A549 (cell line): ENCODE data around the gene PRDM2. TPM values are rescaled to one million over a fixed set of nuclear protein-coding genes. Genes with fewer than 3 reads are reported as not detected.

Experiments used
- ATAC-seq, 2 experiments: fragments of 200-7000 bp in 1 of 2; fragments of >200 bp in 1 of 2; cut with Nextera tagmentation in 1 of 2; cut with Tn5 transposase in 1 of 2; 3 replicates each; pipeline versions ENCODE4 v1.8.0 to v1.9.1; 2018 to 2020; ENCODE audit warnings: mild to moderate bottlenecking in 1 of 2, moderate library complexity in 1 of 2
- CTCF ChIA-PET: fragments of 300-600 bp; sonication (Branson Sonifier 250); formaldehyde crosslinking; extraction: SDS; loops from one replicate; lab custom pipeline; 2021; ENCODE audit warnings: antibody characterized with exemption, inconsistent platforms; lab: Yijun Ruan, JAX
- POLR2A ChIA-PET: fragments of 350-600 bp; formaldehyde crosslinking; extraction: SDS; loops from one replicate; lab custom pipeline; 2021; ENCODE audit warnings: antibody characterized with exemption, inconsistent platforms; lab: Yijun Ruan, JAX
- DNase-seq, 2 experiments: peaks; one replicate each; pipeline versions ENCODE4 v3.0.0 to v3.0.0-alpha.2; 2011 to 2016; ENCODE audit warnings: low read depth in 1 of 2, low spot score in 1 of 2
- FAIRE-seq: peaks from 2 replicates; lab custom pipeline; 2011; peaks lifted over from hg19 to GRCh38; lab: Jason Lieb, UNC
- H3K27ac ChIP-seq, 2 experiments: fragments of >200 bp; sonication (Bioruptor Twin); formaldehyde crosslinking; 3 replicates each; pipeline ENCODE4 v1.5.1; 2016 to 2017
- H3K4me1 ChIP-seq: fragments of >200 bp; sonication (Bioruptor Twin); formaldehyde crosslinking; 3 replicates; pipeline ENCODE4 v1.6.1; 2016
- H3K4me2 ChIP-seq: fragments of >200 bp; sonication (Bioruptor Twin); formaldehyde crosslinking; 3 replicates; pipeline ENCODE4 v1.6.1; 2016
- H3K4me3 ChIP-seq: fragments of >200 bp; sonication (Bioruptor Twin); formaldehyde crosslinking; 3 replicates; pipeline ENCODE4 v1.5.1; 2016
- H3K9me3 ChIP-seq: fragments of >200 bp; sonication (Bioruptor Twin); formaldehyde crosslinking; 3 replicates; pipeline ENCODE4 v1.6.1; 2016
- ATOH8 ChIP-seq: fragments of 250-450 bp; sonication (Bioruptor Pico); IDR thresholded peaks from 2 replicates; pipeline ENCODE4 v1.5.0; 2020; ENCODE audit warnings: low read depth, mild to moderate bottlenecking, moderate library complexity
- CBX2 ChIP-seq: fragments of 200-600 bp; sonication (generic); IDR thresholded peaks from 2 replicates; pipeline ENCODE4 v1.6.1; 2016; ENCODE audit warnings: low read depth, mild to moderate bottlenecking, borderline replicate concordance
- CBX8 ChIP-seq: fragments of 200-600 bp; sonication (generic); IDR thresholded peaks from 2 replicates; pipeline ENCODE4 v1.6.1; 2016
- CEBPB ChIP-seq, 2 experiments: fragments of >200 bp in 1 of 2; sonication (Bioruptor Twin) in 1 of 2; formaldehyde crosslinking in 1 of 2; IDR thresholded peaks; 2 replicates each; pipeline ENCODE4 v1.6.1; 2012 to 2016
- CHD2 ChIP-seq: fragments of 150-350 bp; IDR thresholded peaks from 2 replicates; pipeline ENCODE4 v1.6.1; 2014; ENCODE audit warnings: low read length; ENCODE audit not compliant: partially characterized antibody
- CHD4 ChIP-seq: fragments of 200-600 bp; sonication (generic); IDR thresholded peaks from 2 replicates; pipeline ENCODE4 v1.6.1; 2016; ENCODE audit warnings: antibody characterized with exemption, mild to moderate bottlenecking, borderline replicate concordance
- EHMT2 ChIP-seq: fragments of 200-600 bp; sonication (generic); IDR thresholded peaks from 2 replicates; pipeline ENCODE4 v1.6.1; 2016; ENCODE audit warnings: antibody characterized with exemption, low read depth, mild to moderate bottlenecking, moderate library complexity
- ELK1 ChIP-seq: fragments of 150-350 bp; IDR thresholded peaks from 2 replicates; pipeline ENCODE4 v1.6.1; 2014; ENCODE audit warnings: low read depth, mild to moderate bottlenecking, low read length
- FOXS1 ChIP-seq: fragments of 250-450 bp; sonication (Bioruptor Pico); IDR thresholded peaks from 2 replicates; pipeline ENCODE4 v1.5.0; 2020; ENCODE audit warnings: mild to moderate bottlenecking, moderate library complexity
- HEYL ChIP-seq: fragments of 250-450 bp; sonication (Bioruptor Pico); IDR thresholded peaks from 2 replicates; pipeline ENCODE4 v1.8.0; 2021; ENCODE audit warnings: mild to moderate bottlenecking, moderate library complexity
- HMGXB4 ChIP-seq: fragments of 250-450 bp; sonication (Bioruptor Pico); IDR thresholded peaks from 2 replicates; pipeline ENCODE4 v1.5.0; 2021; ENCODE audit warnings: mild to moderate bottlenecking, moderate library complexity, borderline replicate concordance
- HOXA7 ChIP-seq: fragments of 250-450 bp; sonication (Bioruptor Pico); IDR thresholded peaks from 2 replicates; pipeline ENCODE4 v1.5.0; 2020; ENCODE audit warnings: mild to moderate bottlenecking, moderate library complexity
- KDM1A ChIP-seq: fragments of 200-600 bp; sonication (generic); IDR thresholded peaks from 2 replicates; pipeline ENCODE4 v1.6.1; 2016; ENCODE audit warnings: low read depth, mild to moderate bottlenecking
- KDM5A ChIP-seq: fragments of 200-600 bp; sonication (generic); IDR thresholded peaks from 2 replicates; pipeline ENCODE4 v1.6.1; 2016; ENCODE audit warnings: antibody characterized with exemption, mild to moderate bottlenecking
- NFE2L2 ChIP-seq: fragments of 150-350 bp; conservative IDR thresholded peaks from 2 replicates; pipeline ENCODE4 v1.6.1; 2014; ENCODE audit warnings: low read length
- NPAS2 ChIP-seq: fragments of 250-450 bp; sonication (Bioruptor Pico); IDR thresholded peaks from 2 replicates; pipeline ENCODE4 v1.8.0; 2022; ENCODE audit warnings: mild to moderate bottlenecking, moderate library complexity, borderline replicate concordance
- PHF8 ChIP-seq: fragments of 200-600 bp; sonication (generic); IDR thresholded peaks from 2 replicates; pipeline ENCODE4 v1.6.1; 2016; ENCODE audit warnings: low read depth, mild to moderate bottlenecking, antibody characterized with exemption, moderate library complexity, borderline replicate concordance
- TFCP2L1 ChIP-seq: fragments of 250-450 bp; sonication (Bioruptor Pico); IDR thresholded peaks from 2 replicates; pipeline ENCODE4 v1.5.0; 2021; ENCODE audit warnings: mild to moderate bottlenecking
- ZFP36 ChIP-seq: fragments of 450-650 bp; IDR thresholded peaks from 2 replicates; pipeline ENCODE4 v1.6.1; 2014; ENCODE audit warnings: borderline replicate concordance; ENCODE audit not compliant: partially characterized antibody
- WGBS: methylation state at CpG from one replicate; pipeline ENCODE4 v1.1.6; 2017; ENCODE audit errors: missing lambda C conversion rate; 5-methylcytosine and 5-hydroxymethylcytosine counted together
- polyA plus RNA-seq, 4 experiments: library from polyadenylated mRNA; depleted of rRNA in 3 of 4; stranded (reverse); fragments of >200 nt; fragmentation: RNase III in 1 of 4; extraction: RNeasy Plus Mini Kit Qiagen cat#74134 plus additional on column Dnase treatment in 1 of 4; gene quantifications; 2 replicates in 3 of 4; 3 replicates in 1 of 4; pipeline ENCODE4 v1.2.3, GENCODE V29; 2011 to 2017
- TF ChIP-seq, protein P1 (sequence below): IDR thresholded peaks from 2 replicates; pipeline ENCODE4 v1.6.1; 2012

PRDM2 gene
- polyA plus RNA-seq, 2 of the 4 experiments (the other 2 are of a cell fraction) = 7.9 to 8.4 TPM

DNA sequence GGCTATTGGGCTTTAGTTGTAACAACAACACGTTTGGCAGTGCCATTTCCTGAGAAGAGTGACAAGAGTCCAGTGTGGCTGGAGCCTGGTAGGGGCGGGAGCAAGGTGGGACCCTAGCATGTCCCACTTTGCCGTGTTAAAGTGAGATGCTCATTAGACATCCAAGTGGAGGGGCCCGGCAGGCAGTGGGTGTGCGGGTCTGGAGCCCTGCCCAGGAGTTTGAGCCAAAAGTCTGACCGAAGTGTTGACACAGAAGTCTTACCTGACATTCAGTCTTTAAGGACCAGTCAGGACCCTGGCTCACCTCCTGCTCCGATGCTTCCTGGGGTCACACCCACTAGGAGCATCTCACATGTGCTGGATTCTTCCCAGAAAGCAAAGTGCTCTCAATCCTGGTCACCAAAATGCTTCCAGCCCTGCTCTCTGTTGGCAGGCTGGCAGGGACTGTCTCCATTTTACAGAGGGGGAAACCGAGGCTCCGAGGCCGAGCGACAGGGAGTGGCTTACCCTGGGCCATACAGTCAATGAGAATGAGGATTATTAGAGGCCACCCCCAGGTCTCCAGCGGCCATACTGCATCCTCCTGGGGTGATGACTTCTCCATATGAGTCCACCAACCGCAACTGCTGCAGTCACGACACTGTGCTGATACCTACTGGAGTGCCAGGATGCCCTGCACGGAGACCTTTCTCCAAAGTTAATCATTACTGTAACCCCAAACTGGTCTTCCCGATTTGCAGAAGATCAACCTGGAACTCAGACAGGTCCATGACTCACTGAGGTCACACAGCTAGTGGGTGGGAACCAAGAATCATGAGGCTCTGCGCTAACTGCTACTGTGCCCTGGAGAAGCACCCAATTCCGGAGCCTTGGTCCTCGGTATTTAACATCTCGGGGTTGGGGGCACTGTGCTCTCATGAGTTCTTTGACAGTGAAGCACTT is 112.7 kb downstream of the PRDM2 start:
- FAIRE-seq (no peak), DNase-seq (no peak)
- POLR2A ChIA-PET = no interaction called here

DNA sequence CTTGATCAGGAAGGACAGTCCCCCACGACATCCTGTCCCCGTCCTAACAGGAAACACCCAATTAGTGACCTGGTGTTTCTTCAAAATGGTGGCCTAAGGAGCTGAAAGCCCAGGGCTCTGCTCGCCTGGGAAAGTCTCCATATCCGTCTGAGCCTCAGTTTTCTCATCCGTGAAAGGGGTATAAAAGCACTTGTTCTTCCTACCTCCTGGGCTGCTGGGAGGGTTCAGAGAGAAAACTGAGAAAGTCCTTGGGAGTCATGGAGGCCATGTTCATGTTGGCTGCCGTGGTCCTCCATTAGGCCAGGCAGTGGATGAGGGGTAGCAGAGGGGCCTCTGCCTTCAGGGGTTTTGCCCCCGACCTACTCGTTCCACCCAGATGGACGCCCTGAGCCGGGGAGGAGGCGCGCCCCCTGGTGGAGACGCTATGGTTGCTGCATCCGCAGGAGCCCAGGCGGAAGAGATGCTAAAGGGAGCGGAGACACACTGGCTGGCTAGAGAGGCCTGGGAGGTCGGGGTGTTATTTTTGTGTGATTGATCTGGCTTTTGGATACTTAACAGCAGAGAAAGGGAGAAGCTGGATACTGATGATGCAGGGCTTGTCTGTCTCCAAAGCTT is 113.5 kb downstream of the PRDM2 start:
- ChIA-PET CTCF (interaction anchor here (1.1 kb wide), 1 partner anchor 31 kb away, joined by 3 read pairs; no protein-coding TSS in a partner anchor), POLR2A (no interaction called here)
- Histone ChIP-seq H3K4me3 (no peak overlapping the region), H3K27ac (no peak overlapping the region), H3K4me1 (no peaks in the 10 kb centered on the region)
- ATAC-seq = peak in 1 of 2 experiments; percentile 76; a peak in 4 of 6 replicates
- no peak for DNase-seq
- TF ChIP-seq KDM1A (no peak), HMGXB4 (CRISPR knock-in tag) (no peak), PHF8 (no peak), CEBPB (IDR thresholded peaks at IDR 0.05) (no peak), HOXA7 (CRISPR knock-in tag) (no peak), TFCP2L1 (no peak), FOXS1 (CRISPR knock-in tag) (no peak), ZFP36 (no peak), CHD4 (no peak), EHMT2 (no peak), CBX8 (no peak)
- TF ChIP-seq, protein P1, sequence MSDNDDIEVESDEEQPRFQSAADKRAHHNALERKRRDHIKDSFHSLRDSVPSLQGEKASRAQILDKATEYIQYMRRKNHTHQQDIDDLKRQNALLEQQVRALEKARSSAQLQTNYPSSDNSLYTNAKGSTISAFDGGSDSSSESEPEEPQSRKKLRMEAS = no peak
- TF ChIP-seq, all 56 proteins: peak for 0
- WGBS = 59% methylated on average over 12 of the region's 17 CpGs
- FAIRE-seq = no peak
- Histone ChIP-seq H3K4me2 (no peak overlapping the region), H3K9me3 (no peaks in the 10 kb centered on the region)

More for the DNA sequence above, 112.7 kb downstream of the PRDM2 start:
- Histone ChIP-seq H3K27ac (no peak overlapping the region), H3K4me2 (no peak overlapping the region), H3K9me3 (no peaks in the 10 kb centered on the region), H3K4me3 (no peak overlapping the region), H3K4me1 (no peaks in the 10 kb centered on the region)
- CTCF ChIA-PET = no interaction called here
- TF ChIP-seq HOXA7 (CRISPR knock-in tag) (no peak), ELK1 (no peak), ATOH8 (CRISPR knock-in tag) (no peak), CBX2 (no peak), HEYL (CRISPR knock-in tag) (no peak), CHD4 (no peak), NPAS2 (CRISPR knock-in tag) (no peak), KDM5A (no peak), CHD2 (no peak), NFE2L2 (no peak), EHMT2 (no peak)
- no peak; a peak in 1 of 6 replicates for ATAC-seq
- WGBS = 67% methylated on average over 10 of the region's 20 CpGs
